Fibroblast of the conjunctiva (primary cell): ENCODE results near the gene NXNL1.

ENCODE experiments used
- DNase-seq: peaks from one replicate; pipeline ENCODE4 v3.0.0-alpha.2; 2010; ENCODE audit warnings: low read depth

NXNL1 gene

GRCh38 chr19:17419154-17419620 lies 41.5 kb downstream of the NXNL1 start:
- no peak for DNase-seq

GRCh38 chr19:17418710-17419109 lies 42.0 kb downstream of the NXNL1 start:
- no peak for DNase-seq

- no peak for DNase-seq
Measured at GRCh38 chr19:17415121-17415520, 45.6 kb downstream of the NXNL1 start.

DNA sequence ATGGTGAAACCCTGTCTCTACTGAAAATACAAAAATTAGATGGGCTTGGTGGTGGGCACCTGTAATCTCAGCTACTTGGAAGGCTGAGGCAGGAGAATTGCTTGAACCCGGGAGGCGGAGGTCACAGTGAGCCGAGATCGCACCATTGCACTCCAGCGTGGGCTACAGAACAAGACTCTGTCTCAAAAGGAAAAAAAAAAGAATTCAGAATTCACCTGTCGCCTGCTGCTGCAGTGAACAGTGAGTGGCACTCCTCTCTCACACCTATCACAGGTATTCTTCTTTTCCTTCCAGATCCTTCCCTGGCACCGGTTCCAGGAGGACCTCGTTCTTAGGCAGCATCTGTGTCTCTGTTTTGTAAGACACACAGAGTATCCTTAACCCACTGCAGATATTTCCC lies 46.6 kb downstream of the NXNL1 start:
- DNase-seq, result no peak

- DNase-seq, result no peak
Measured at GRCh38 chr19:17411801-17412200, 48.9 kb downstream of the NXNL1 start.

DNA sequence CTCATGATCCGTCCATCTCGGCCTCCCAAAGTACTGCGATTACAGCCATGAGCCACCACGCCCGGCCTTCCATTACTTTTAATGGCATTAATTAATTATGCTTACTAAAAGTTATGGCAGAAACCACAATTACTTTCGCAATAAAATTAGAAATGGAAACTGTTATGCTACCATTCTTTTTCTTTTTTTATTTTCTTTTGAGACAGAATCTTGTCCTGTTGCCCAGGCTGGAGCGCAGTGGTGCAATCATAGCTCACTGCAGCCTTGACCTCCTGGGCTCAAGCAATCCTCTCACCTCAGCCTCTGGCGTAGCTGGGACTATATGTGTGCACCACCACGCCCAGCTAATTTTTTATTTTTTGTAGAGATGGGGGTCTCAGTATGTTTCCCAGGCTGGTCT lies 50.7 kb downstream of the NXNL1 start:
- DNase-seq, result no peak

DNA sequence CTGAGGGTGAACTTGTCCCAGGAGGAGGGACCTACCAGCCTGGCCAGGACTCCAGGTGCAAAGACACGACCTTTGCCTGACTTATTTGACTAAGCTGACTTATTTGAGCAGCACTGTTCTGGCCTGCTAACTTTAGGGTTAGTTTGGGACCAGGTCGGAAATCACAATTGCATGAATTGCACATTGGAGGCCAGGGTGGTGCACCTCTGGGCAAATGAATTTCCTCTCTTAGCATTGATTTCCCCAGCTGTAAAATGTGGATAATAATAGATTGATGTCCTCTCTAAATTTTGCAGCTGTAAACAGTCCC lies 53.9 kb downstream of the NXNL1 start:
- DNase-seq, result no peak

DNA sequence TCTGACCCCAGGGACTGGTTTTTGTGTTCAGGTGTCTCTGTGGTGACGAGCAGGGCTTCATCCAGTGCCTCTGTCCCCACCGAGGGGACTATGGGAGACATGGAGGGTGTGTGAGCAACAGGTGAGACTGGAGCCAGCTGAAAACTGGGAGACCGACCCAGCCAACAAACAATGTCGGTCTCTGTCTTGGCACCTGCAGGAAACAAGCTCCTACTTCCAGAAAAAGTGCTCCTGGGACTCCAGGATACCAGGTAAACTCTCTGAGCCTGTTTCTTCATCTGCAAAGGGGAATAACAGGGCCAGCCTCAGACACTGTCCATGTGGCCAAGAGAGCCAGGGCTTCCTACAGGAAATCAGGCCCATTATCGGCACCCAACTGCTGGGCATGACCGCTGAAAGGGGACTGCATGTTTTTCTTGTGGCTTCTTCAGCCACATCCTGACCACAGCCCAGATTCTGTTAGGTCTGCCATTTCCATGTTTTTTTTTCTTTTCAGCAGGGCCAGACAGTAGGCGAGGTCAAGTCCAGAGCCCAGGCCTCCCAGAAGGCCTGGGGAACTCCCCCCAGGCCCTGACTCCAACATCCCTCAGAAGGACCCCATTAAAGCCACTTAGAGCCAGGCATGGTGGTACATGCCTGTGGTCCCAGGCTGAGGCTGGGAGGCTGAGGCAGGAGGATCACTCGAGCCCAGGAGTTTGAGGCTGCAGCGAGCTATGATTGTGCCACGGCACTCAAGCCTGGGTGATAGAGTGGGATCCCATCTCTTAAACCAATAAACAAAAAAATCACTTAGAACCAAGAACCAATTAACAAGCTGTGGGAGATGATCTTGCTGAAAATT lies 54.5 kb downstream of the NXNL1 start:
- DNase-seq, result no peak
